ENCODE measurements around the gene CHAD.

Gene CHAD

GRCh38 chr17:50493744-50494143, 25.1 kb upstream of the CHAD start:
- DNase-seq, result peak; percentile 23
- Histone ChIP-seq H3K4me2 (ENCODE audit: low read depth, low read length) (0 out of 2 replicates have a peak overlapping the region, but pooled peaks have one; percentile 6), H3K27me3 (replicated peaks; ENCODE audit: insufficient read depth, low read length) (no peaks in the 10 kb centered on the region), H3K9ac (ENCODE audit: low read length) (no peak overlapping the region), H3K27ac (ENCODE audit: low read length) (no peak overlapping the region), H4K20me1 (ENCODE audit: insufficient read depth, low read length) (no peaks in the 10 kb centered on the region), H3K79me2 (ENCODE audit: low read length) (no peaks in the 10 kb centered on the region), H3K36me3 (replicated peaks; ENCODE audit: insufficient read depth, low read length) (no peaks in the 10 kb centered on the region), H3F3A (ENCODE audit: insufficient read depth, low read length) (no peaks in the 10 kb centered on the region), H3K4me1 (ENCODE audit: low read length) (no peaks in the 10 kb centered on the region), H2AFZ (ENCODE audit: low read length) (peak overlapping the region; percentile 52; the same call in 1 of the 2 replicates), H3K9me2 (replicated peaks; ENCODE audit: insufficient read depth, low read length) (no peaks in the 10 kb centered on the region), H3K9me3 (replicated peaks; ENCODE audit: insufficient read depth, low read length) (no peaks in the 10 kb centered on the region), H3K4me3 (ENCODE audit: low read length) (no peak overlapping the region)
- TF ChIP-seq EZH2phosphoT487 (IDR thresholded peaks at IDR 0.05; ENCODE audit: low read length) (no peak), EZH2 (optimal IDR thresholded peaks at IDR 0.05; ENCODE audit: low read depth, low read length) (no peak), CTCF (IDR thresholded peaks at IDR 0.05; ENCODE audit: low read length) (no peak)

GRCh38 chr17:50492214-50492613, 23.5 kb upstream of the CHAD start:
- H3K79me2 ChIP-seq (ENCODE audit: low read length), result no peaks in the 10 kb centered on the region
- no peaks in the 10 kb centered on the region for H3K4me1 ChIP-seq (ENCODE audit: low read length)
- H2AFZ ChIP-seq (ENCODE audit: low read length), result no peak overlapping the region
- no peak overlapping the region for H3K4me2 ChIP-seq (ENCODE audit: low read depth, low read length)
- no peak overlapping the region for H3K4me3 ChIP-seq (ENCODE audit: low read length)
- H3K36me3 ChIP-seq (replicated peaks; ENCODE audit: insufficient read depth, low read length), result no peaks in the 10 kb centered on the region
- no peaks in the 10 kb centered on the region for H3K27me3 ChIP-seq (replicated peaks; ENCODE audit: insufficient read depth, low read length)
- no peak for TF ChIP-seq CTCF (IDR thresholded peaks at IDR 0.05; ENCODE audit: low read length)
- no peak for TF ChIP-seq EZH2phosphoT487 (IDR thresholded peaks at IDR 0.05; ENCODE audit: low read length)
- no peak for TF ChIP-seq EZH2 (optimal IDR thresholded peaks at IDR 0.05; ENCODE audit: low read depth, low read length)
- H3K9me3 ChIP-seq (replicated peaks; ENCODE audit: insufficient read depth, low read length), result no peaks in the 10 kb centered on the region
- no peaks in the 10 kb centered on the region for H3K9me2 ChIP-seq (replicated peaks; ENCODE audit: insufficient read depth, low read length)
- DNase-seq, result no peak
- no peaks in the 10 kb centered on the region for H3F3A ChIP-seq (ENCODE audit: insufficient read depth, low read length)
- no peaks in the 10 kb centered on the region for H4K20me1 ChIP-seq (ENCODE audit: insufficient read depth, low read length)
- no peak overlapping the region for H3K27ac ChIP-seq (ENCODE audit: low read length)
- H3K9ac ChIP-seq (ENCODE audit: low read length), result no peak overlapping the region

- no peak overlapping the region for H3K9ac ChIP-seq (ENCODE audit: low read length)
- H3K27me3 ChIP-seq (replicated peaks; ENCODE audit: insufficient read depth, low read length), result no peaks in the 10 kb centered on the region
- H3K27ac ChIP-seq (ENCODE audit: low read length), result no peak overlapping the region
- H2AFZ ChIP-seq (ENCODE audit: low read length), result no peak overlapping the region
- no peaks in the 10 kb centered on the region for H4K20me1 ChIP-seq (ENCODE audit: insufficient read depth, low read length)
- H3K4me1 ChIP-seq (ENCODE audit: low read length), result no peaks in the 10 kb centered on the region
- H3K9me2 ChIP-seq (replicated peaks; ENCODE audit: insufficient read depth, low read length), result no peaks in the 10 kb centered on the region
- DNase-seq, result no peak
- H3K4me3 ChIP-seq (ENCODE audit: low read length), result no peak overlapping the region
- no peak for TF ChIP-seq EZH2phosphoT487 (IDR thresholded peaks at IDR 0.05; ENCODE audit: low read length)
- TF ChIP-seq EZH2 (optimal IDR thresholded peaks at IDR 0.05; ENCODE audit: low read depth, low read length), result no peak
- TF ChIP-seq CTCF (IDR thresholded peaks at IDR 0.05; ENCODE audit: low read length), result no peak
- no peak overlapping the region for H3K4me2 ChIP-seq (ENCODE audit: low read depth, low read length)
- no peaks in the 10 kb centered on the region for H3K36me3 ChIP-seq (replicated peaks; ENCODE audit: insufficient read depth, low read length)
- H3F3A ChIP-seq (ENCODE audit: insufficient read depth, low read length), result no peaks in the 10 kb centered on the region
- no peaks in the 10 kb centered on the region for H3K79me2 ChIP-seq (ENCODE audit: low read length)
- H3K9me3 ChIP-seq (replicated peaks; ENCODE audit: insufficient read depth, low read length), result no peaks in the 10 kb centered on the region
These were observed 22.8 kb upstream of the CHAD start for GRCh38 chr17:50491505-50491904.
